Measurements from ENCODE around the gene MAPKAP1. TPM values are rescaled to one million over a fixed set of nuclear protein-coding genes. Genes with fewer than 3 reads are reported as not detected.

Gene MAPKAP1
- total RNA-seq, 1 experiment from 2014 or later = 55.5 TPM

- intact Hi-C loops (cut with micrococcal nuclease; ENCODE audit: unreplicated experiment) = no loop called here
- no peak for DNase-seq
- CTCF ChIA-PET = interaction anchor here (0.5 to 0.6 kb wide), 2 partner anchors 20 to 23 kb away, joined by 3 to 6 read pairs; no protein-coding TSS in a partner anchor
- Mint-ChIP-seq H3K9me3 (ENCODE audit: low read depth, unreplicated experiment) (no peaks in the 10 kb centered on the region), H3K4me1 (ENCODE audit: low read depth, unreplicated experiment) (peaks cover 9% of the 10 kb centered on the region), H3K4me3 (ENCODE audit: low read depth, unreplicated experiment) (peak overlapping the region; percentile 53), H3K27me3 (ENCODE audit: unreplicated experiment) (no peaks in the 10 kb centered on the region), H3K36me3 (ENCODE audit: insufficient read depth, unreplicated experiment) (no peaks in the 10 kb centered on the region), H3K27ac (ENCODE audit: unreplicated experiment) (peak overlapping the region; percentile 66)
- BruUV-seq (replicated peaks) = no TSS peak
- TF ChIP-seq, protein P1, sequence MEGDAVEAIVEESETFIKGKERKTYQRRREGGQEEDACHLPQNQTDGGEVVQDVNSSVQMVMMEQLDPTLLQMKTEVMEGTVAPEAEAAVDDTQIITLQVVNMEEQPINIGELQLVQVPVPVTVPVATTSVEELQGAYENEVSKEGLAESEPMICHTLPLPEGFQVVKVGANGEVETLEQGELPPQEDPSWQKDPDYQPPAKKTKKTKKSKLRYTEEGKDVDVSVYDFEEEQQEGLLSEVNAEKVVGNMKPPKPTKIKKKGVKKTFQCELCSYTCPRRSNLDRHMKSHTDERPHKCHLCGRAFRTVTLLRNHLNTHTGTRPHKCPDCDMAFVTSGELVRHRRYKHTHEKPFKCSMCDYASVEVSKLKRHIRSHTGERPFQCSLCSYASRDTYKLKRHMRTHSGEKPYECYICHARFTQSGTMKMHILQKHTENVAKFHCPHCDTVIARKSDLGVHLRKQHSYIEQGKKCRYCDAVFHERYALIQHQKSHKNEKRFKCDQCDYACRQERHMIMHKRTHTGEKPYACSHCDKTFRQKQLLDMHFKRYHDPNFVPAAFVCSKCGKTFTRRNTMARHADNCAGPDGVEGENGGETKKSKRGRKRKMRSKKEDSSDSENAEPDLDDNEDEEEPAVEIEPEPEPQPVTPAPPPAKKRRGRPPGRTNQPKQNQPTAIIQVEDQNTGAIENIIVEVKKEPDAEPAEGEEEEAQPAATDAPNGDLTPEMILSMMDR (IDR thresholded peaks at IDR 0.05; ENCODE audit: unreplicated experiment) = no peak
Observed at GRCh38 chr9:125513303-125513667, 193.7 kb downstream of the MAPKAP1 start.

DNA sequence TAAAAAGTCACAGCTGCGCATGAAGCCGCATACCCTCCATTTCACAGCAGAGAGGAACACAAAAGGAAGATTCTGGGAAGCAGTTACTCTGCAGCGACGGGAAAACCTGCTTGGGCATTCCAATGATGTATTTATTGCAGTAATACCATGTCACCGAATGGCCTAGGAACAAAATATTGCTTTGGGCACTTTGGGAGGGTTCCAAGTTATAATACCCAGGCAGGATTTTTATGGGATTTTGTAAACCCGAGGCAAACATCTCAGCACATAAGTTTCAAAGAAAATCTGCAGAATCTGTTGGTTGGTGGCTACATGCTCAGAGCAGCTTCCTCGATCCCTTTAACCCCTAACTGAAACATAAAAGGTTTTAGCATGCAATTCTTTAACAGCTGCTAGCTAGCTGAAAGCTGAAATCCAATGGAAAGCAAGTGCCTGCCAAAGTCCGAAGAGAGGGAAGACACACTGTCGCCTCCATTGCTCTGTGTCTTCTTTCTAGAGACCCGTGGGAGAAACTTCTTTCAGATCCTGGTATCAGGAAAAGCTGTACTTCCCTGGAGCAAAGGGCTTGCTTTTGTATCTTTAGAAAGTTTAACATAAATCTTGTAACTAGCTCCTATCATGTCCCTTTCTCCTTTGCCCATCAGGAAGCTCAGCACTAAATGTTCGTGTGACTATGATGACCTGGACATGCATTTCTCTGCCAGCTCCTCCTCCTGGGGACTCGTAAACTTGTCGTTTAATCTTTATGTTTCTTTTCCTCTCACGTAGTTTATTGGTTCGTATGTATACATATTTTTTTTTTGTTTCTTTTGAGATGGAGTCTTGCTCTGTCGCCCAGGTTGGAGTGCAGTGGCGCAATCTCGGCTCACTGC, 195.0 kb downstream of the MAPKAP1 start:
- BruUV-seq (replicated peaks) = no TSS peak
- no peak overlapping the region for H3K27ac Mint-ChIP-seq (ENCODE audit: unreplicated experiment)
- no peak for DNase-seq
- TF ChIP-seq, protein P1 (IDR thresholded peaks at IDR 0.05; ENCODE audit: unreplicated experiment) = no peak
- no peaks in the 10 kb centered on the region for H3K27me3 Mint-ChIP-seq (ENCODE audit: unreplicated experiment)
- intact Hi-C loops (cut with micrococcal nuclease; ENCODE audit: unreplicated experiment) = no loop called here
- CTCF ChIA-PET = no interaction called here
- H3K4me1 Mint-ChIP-seq (ENCODE audit: low read depth, unreplicated experiment) = peaks cover 9% of the 10 kb centered on the region
- no peak overlapping the region for H3K4me3 Mint-ChIP-seq (ENCODE audit: low read depth, unreplicated experiment)
- H3K36me3 Mint-ChIP-seq (ENCODE audit: insufficient read depth, unreplicated experiment) = no peaks in the 10 kb centered on the region
- H3K9me3 Mint-ChIP-seq (ENCODE audit: low read depth, unreplicated experiment) = no peaks in the 10 kb centered on the region

GRCh38 chr9:125510980-125511379, 196.0 kb downstream of the MAPKAP1 start:
- peaks cover 9% of the 10 kb centered on the region for H3K4me1 Mint-ChIP-seq (ENCODE audit: low read depth, unreplicated experiment)
- no TSS peak for BruUV-seq (replicated peaks)
- H3K36me3 Mint-ChIP-seq (ENCODE audit: insufficient read depth, unreplicated experiment) = no peaks in the 10 kb centered on the region

GRCh38 chr9:125509476-125509875, 197.5 kb downstream of the MAPKAP1 start:
- intact Hi-C loops (cut with micrococcal nuclease; ENCODE audit: unreplicated experiment) = no loop called here
- no TSS peak for BruUV-seq (replicated peaks)
- Mint-ChIP-seq H3K27me3 (ENCODE audit: unreplicated experiment) (no peaks in the 10 kb centered on the region), H3K36me3 (ENCODE audit: insufficient read depth, unreplicated experiment) (no peaks in the 10 kb centered on the region), H3K4me3 (ENCODE audit: low read depth, unreplicated experiment) (no peak overlapping the region), H3K9me3 (ENCODE audit: low read depth, unreplicated experiment) (no peaks in the 10 kb centered on the region), H3K27ac (ENCODE audit: unreplicated experiment) (no peak overlapping the region), H3K4me1 (ENCODE audit: low read depth, unreplicated experiment) (peaks cover 9% of the 10 kb centered on the region)
- no peak for DNase-seq
- TF ChIP-seq, protein P1 (IDR thresholded peaks at IDR 0.05; ENCODE audit: unreplicated experiment) = no peak
- CTCF ChIA-PET = no interaction called here

More at GRCh38 chr9:125510980-125511379, 196.0 kb downstream of the MAPKAP1 start:
- Mint-ChIP-seq H3K9me3 (ENCODE audit: low read depth, unreplicated experiment) (no peaks in the 10 kb centered on the region), H3K27ac (ENCODE audit: unreplicated experiment) (no peak overlapping the region), H3K27me3 (ENCODE audit: unreplicated experiment) (no peaks in the 10 kb centered on the region), H3K4me3 (ENCODE audit: low read depth, unreplicated experiment) (no peak overlapping the region)
- no peak for DNase-seq
- TF ChIP-seq, protein P1 (IDR thresholded peaks at IDR 0.05; ENCODE audit: unreplicated experiment) = no peak
- intact Hi-C loops (cut with micrococcal nuclease; ENCODE audit: unreplicated experiment) = no loop called here
- CTCF ChIA-PET = no interaction called here

All from Calu3 (cell line).